Liver (tissue), 9 donors: ENCODE results near the gene METTL8. TPM values are rescaled to one million over a fixed set of nuclear protein-coding genes. Genes with fewer than 3 reads are reported as not detected.

Experiments used
- DNase-seq: peaks from one replicate; pipeline ENCODE4 v3.0.0-alpha.2; 2017; ENCODE audit warnings: low spot score
- H3K27ac ChIP-seq, 2 donors: one replicate each; pipeline ENCODE4 v1.7.0; 2013; ENCODE audit warnings: inconsistent platforms in 2 of 2, low read length in 2 of 2, control low read depth in 1 of 2, low read depth in 1 of 2, mild to moderate bottlenecking in 1 of 2
- H3K27me3 ChIP-seq, 4 donors: one replicate each; pipeline versions ENCODE4 v1.6.1 to v1.7.0; 2013; ENCODE audit warnings: low read length in 3 of 4, inconsistent platforms in 1 of 4, mild to moderate bottlenecking in 1 of 4, moderate library complexity in 1 of 4; ENCODE audit not compliant: control insufficient read depth in 4 of 4, insufficient read depth in 4 of 4
- H3K36me3 ChIP-seq, 4 donors: one replicate each; pipeline versions ENCODE4 v1.6.1 to v1.7.0; 2013; ENCODE audit warnings: low read length in 3 of 4, mild to moderate bottlenecking in 3 of 4, low read depth in 1 of 4, moderate library complexity in 1 of 4; ENCODE audit not compliant: control insufficient read depth in 4 of 4, insufficient read depth in 3 of 4
- H3K4me1 ChIP-seq, 4 donors: one replicate each; pipeline versions ENCODE4 v1.6.1 to v1.7.0; 2013; ENCODE audit warnings: low read length in 3 of 4, mild to moderate bottlenecking in 3 of 4, moderate library complexity in 1 of 4; ENCODE audit not compliant: control insufficient read depth in 4 of 4, insufficient read depth in 4 of 4
- H3K4me3 ChIP-seq, 3 donors: one replicate each; pipeline versions ENCODE4 v1.6.1 to v1.7.0; 2013; ENCODE audit warnings: low read length in 3 of 3, control low read depth in 1 of 3, low read depth in 1 of 3, mild to moderate bottlenecking in 1 of 3
- H3K9ac ChIP-seq, 2 donors: one replicate each; pipeline ENCODE4 v1.7.0; 2013; ENCODE audit warnings: low read length in 2 of 2, mild to moderate bottlenecking in 2 of 2, moderate library complexity in 2 of 2, control low read depth in 1 of 2, low read depth in 1 of 2
- H3K9me3 ChIP-seq, 4 donors: one replicate each; pipeline versions ENCODE4 v1.6.1 to v1.7.0; 2013; ENCODE audit warnings: low read length in 3 of 4; ENCODE audit not compliant: control insufficient read depth in 4 of 4
- EGR1 ChIP-seq, 2 donors: IDR thresholded peaks; 2 replicates each; pipeline ENCODE4 v1.6.1; 2016 to 2018; ENCODE audit warnings: antibody characterized with exemption in 2 of 2, low read depth in 2 of 2
- FOXA1 ChIP-seq: IDR thresholded peaks from 2 replicates; pipeline ENCODE4 v1.6.1; 2016; ENCODE audit warnings: antibody characterized with exemption
- FOXA2 ChIP-seq: IDR thresholded peaks from 2 replicates; pipeline ENCODE4 v1.6.1; 2016; ENCODE audit warnings: antibody characterized with exemption
- HNF4A ChIP-seq, 2 donors: conservative IDR thresholded peaks; 2 replicates each; pipeline ENCODE4 v1.6.1; 2016; ENCODE audit warnings: antibody characterized with exemption in 2 of 2, mild to moderate bottlenecking in 2 of 2
- JUND ChIP-seq, 2 donors: IDR thresholded peaks; 2 replicates each; pipeline ENCODE4 v1.6.1; 2016; ENCODE audit warnings: antibody characterized with exemption in 2 of 2
- NR2F2 ChIP-seq: IDR thresholded peaks from 2 replicates; pipeline ENCODE4 v1.6.1; 2016; ENCODE audit warnings: antibody characterized with exemption
- RAD21 ChIP-seq, 2 donors: IDR thresholded peaks; 2 replicates each; pipeline ENCODE4 v1.6.1; 2016; ENCODE audit warnings: antibody characterized with exemption in 2 of 2, mild to moderate bottlenecking in 2 of 2
- RXRA ChIP-seq, 2 donors: IDR thresholded peaks; 2 replicates each; pipeline ENCODE4 v1.6.1; 2017 to 2018; ENCODE audit warnings: antibody characterized with exemption in 2 of 2, mild to moderate bottlenecking in 1 of 2
- SP1 ChIP-seq: IDR thresholded peaks from 2 replicates; pipeline ENCODE4 v1.6.1; 2018; ENCODE audit warnings: antibody characterized with exemption, mild to moderate bottlenecking
- TAF1 ChIP-seq: conservative IDR thresholded peaks from 2 replicates; pipeline ENCODE4 v1.6.1; 2016; ENCODE audit warnings: antibody characterized with exemption, mild to moderate bottlenecking
- YY1 ChIP-seq: IDR thresholded peaks from 2 replicates; pipeline ENCODE4 v1.6.1; 2016; ENCODE audit warnings: antibody characterized with exemption, mild to moderate bottlenecking
- polyA plus RNA-seq, 2 donors: library from polyadenylated mRNA; stranded (reverse) in 1 of 2; unstranded in 1 of 2; fragments of 200-250 nt in 1 of 2; fragments of >200 nt in 1 of 2; fragmentation: Nextera tagmentation in 1 of 2; extraction: Ambion mirVana in 1 of 2; gene quantifications; one replicate each; pipeline versions ENCODE4 v1.2.1 to v1.2.3, GENCODE V29; 2013 to 2015
- total RNA-seq, 2 donors: library from RNA; depleted of rRNA; stranded (reverse); fragments of >200 nt; gene quantifications; one replicate each; pipeline ENCODE4 v1.2.3, GENCODE V29; 2014
- TF ChIP-seq, protein P1 (sequence below): fragments of 150-350 bp; IDR thresholded peaks from 2 replicates; pipeline ENCODE4 v1.5.1; 2017; ENCODE audit warnings: improper control_type of control experiment, low read depth, low read length; ENCODE audit not compliant: missing input control
- TF ChIP-seq, protein P2 (sequence below): IDR thresholded peaks from 2 replicates; pipeline ENCODE4 v1.6.1; 2016; ENCODE audit warnings: antibody characterized with exemption
- TF ChIP-seq, protein P3 (sequence below): IDR thresholded peaks from 2 replicates; pipeline ENCODE4 v1.6.1; 2016; ENCODE audit warnings: antibody characterized with exemption
- TF ChIP-seq, protein P4 (sequence below): IDR thresholded peaks from 2 replicates; pipeline ENCODE4 v1.6.1; 2016; ENCODE audit warnings: antibody characterized with exemption
- TF ChIP-seq, protein P5 (sequence below): IDR thresholded peaks from 2 replicates; pipeline ENCODE4 v1.6.1; 2016; ENCODE audit warnings: antibody characterized with exemption, mild to moderate bottlenecking
- donor health status: healthy.
- donor health status: healthy.
- donor health status: healthy.
- donor health status: healthy.
- donor health status: healthy.

Gene METTL8
- total and polyA plus RNA-seq, 4 donors: 3.6 to 8.1 (median 5.9) TPM

DNA sequence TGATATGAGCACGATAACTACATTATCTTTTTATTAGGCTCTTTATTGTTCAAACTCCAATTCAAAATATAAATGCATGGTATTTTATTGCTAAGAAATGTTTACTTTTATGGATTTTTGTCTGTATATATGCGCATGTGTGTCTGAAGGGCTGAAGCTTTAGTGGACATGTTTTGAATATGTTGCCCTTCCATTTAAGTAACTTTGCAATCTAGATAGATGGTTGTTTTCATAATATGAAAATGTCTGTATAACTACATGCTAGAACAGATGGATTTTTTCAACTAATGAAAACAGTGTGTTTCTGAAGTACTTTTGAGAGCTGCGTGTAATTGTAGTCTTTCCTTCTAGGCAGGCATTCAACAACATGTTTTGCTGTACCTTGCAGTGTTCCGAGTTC is 19.0 kb upstream of the METTL8 start (continued):
- TF ChIP-seq, protein P1, sequence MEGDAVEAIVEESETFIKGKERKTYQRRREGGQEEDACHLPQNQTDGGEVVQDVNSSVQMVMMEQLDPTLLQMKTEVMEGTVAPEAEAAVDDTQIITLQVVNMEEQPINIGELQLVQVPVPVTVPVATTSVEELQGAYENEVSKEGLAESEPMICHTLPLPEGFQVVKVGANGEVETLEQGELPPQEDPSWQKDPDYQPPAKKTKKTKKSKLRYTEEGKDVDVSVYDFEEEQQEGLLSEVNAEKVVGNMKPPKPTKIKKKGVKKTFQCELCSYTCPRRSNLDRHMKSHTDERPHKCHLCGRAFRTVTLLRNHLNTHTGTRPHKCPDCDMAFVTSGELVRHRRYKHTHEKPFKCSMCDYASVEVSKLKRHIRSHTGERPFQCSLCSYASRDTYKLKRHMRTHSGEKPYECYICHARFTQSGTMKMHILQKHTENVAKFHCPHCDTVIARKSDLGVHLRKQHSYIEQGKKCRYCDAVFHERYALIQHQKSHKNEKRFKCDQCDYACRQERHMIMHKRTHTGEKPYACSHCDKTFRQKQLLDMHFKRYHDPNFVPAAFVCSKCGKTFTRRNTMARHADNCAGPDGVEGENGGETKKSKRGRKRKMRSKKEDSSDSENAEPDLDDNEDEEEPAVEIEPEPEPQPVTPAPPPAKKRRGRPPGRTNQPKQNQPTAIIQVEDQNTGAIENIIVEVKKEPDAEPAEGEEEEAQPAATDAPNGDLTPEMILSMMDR: no peak
- TF ChIP-seq SP1 (no peak), TAF1 (no peak)

DNA sequence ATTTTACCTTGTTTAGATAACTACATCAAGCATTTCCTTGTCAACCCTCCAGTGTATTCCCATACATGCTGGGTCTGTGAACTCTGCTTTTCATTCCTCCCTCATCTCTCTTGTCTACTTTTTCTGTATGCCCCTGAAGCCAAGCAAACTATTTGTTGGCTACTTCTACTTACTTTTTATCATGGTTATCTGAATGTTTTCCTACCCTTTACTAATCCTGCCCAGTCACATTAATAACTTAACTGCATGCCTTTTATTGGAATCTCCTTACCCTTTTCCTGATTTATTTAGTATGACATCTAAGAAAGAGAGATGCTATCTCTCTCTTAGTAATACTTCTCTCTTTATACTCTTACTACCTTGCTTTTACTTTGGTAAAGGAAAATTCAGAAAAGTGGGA is 17.3 kb upstream of the METTL8 start:
- no peaks in the 10 kb centered on the region for H3K4me1 ChIP-seq
- no peaks in the 10 kb centered on the region for H3K9me3 ChIP-seq
- H3K27ac ChIP-seq: no peak overlapping the region
- H3K4me3 ChIP-seq: no peak overlapping the region
- H3K36me3 ChIP-seq: peaks cover 3 to 29% (median 21%) of the 10 kb centered on the region in 4 donors
- H3K9ac ChIP-seq: no peak overlapping the region
- H3K27me3 ChIP-seq: no peaks in the 10 kb centered on the region
- no peak for TF ChIP-seq YY1
- TF ChIP-seq, protein P2, sequence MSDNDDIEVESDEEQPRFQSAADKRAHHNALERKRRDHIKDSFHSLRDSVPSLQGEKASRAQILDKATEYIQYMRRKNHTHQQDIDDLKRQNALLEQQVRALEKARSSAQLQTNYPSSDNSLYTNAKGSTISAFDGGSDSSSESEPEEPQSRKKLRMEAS: no peak
- no peak for TF ChIP-seq HNF4A (conservative IDR thresholded peaks at IDR 0.05)
- TF ChIP-seq, protein P3, sequence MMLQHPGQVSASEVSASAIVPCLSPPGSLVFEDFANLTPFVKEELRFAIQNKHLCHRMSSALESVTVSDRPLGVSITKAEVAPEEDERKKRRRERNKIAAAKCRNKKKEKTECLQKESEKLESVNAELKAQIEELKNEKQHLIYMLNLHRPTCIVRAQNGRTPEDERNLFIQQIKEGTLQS: no peak
- no peak for TF ChIP-seq TAF1
- TF ChIP-seq NR2F2: no peak
- no peak for TF ChIP-seq FOXA2
- TF ChIP-seq, protein P1: no peak
- no peak for TF ChIP-seq EGR1 (IDR thresholded peaks at IDR 0.05; ENCODE audit: low read depth in 2 of 2)
- no peak for TF ChIP-seq FOXA1
- no peak for TF ChIP-seq SP1
- TF ChIP-seq, protein P4, sequence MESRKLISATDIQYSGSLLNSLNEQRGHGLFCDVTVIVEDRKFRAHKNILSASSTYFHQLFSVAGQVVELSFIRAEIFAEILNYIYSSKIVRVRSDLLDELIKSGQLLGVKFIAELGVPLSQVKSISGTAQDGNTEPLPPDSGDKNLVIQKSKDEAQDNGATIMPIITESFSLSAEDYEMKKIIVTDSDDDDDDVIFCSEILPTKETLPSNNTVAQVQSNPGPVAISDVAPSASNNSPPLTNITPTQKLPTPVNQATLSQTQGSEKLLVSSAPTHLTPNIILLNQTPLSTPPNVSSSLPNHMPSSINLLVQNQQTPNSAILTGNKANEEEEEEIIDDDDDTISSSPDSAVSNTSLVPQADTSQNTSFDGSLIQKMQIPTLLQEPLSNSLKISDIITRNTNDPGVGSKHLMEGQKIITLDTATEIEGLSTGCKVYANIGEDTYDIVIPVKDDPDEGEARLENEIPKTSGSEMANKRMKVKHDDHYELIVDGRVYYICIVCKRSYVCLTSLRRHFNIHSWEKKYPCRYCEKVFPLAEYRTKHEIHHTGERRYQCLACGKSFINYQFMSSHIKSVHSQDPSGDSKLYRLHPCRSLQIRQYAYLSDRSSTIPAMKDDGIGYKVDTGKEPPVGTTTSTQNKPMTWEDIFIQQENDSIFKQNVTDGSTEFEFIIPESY: no peak
- TF ChIP-seq JUND (IDR thresholded peaks at IDR 0.05): no peak
- TF ChIP-seq, protein P5, sequence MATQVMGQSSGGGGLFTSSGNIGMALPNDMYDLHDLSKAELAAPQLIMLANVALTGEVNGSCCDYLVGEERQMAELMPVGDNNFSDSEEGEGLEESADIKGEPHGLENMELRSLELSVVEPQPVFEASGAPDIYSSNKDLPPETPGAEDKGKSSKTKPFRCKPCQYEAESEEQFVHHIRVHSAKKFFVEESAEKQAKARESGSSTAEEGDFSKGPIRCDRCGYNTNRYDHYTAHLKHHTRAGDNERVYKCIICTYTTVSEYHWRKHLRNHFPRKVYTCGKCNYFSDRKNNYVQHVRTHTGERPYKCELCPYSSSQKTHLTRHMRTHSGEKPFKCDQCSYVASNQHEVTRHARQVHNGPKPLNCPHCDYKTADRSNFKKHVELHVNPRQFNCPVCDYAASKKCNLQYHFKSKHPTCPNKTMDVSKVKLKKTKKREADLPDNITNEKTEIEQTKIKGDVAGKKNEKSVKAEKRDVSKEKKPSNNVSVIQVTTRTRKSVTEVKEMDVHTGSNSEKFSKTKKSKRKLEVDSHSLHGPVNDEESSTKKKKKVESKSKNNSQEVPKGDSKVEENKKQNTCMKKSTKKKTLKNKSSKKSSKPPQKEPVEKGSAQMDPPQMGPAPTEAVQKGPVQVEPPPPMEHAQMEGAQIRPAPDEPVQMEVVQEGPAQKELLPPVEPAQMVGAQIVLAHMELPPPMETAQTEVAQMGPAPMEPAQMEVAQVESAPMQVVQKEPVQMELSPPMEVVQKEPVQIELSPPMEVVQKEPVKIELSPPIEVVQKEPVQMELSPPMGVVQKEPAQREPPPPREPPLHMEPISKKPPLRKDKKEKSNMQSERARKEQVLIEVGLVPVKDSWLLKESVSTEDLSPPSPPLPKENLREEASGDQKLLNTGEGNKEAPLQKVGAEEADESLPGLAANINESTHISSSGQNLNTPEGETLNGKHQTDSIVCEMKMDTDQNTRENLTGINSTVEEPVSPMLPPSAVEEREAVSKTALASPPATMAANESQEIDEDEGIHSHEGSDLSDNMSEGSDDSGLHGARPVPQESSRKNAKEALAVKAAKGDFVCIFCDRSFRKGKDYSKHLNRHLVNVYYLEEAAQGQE: no peak
- TF ChIP-seq RAD21 (IDR thresholded peaks at IDR 0.05): no peak
- TF ChIP-seq RXRA (IDR thresholded peaks at IDR 0.05): no peak
- DNase-seq: no peak
